Spleen (tissue), 11 donors: ENCODE data around the gene SH3TC2. TPM values are rescaled to one million over a fixed set of nuclear protein-coding genes. Genes with fewer than 3 reads are reported as not detected.

Experiments used
- DNase-seq: peaks from one replicate; pipeline ENCODE4 v3.0.0-alpha.2; 2020
- H3K27ac ChIP-seq, 8 donors: fragments of 200-600 bp; sonication (generic) in 7 of 8; 1 replicate in 4 of 8; 2 replicates in 4 of 8; pipeline versions ENCODE4 v1.5.0 to v1.8.0; 2016 to 2021; ENCODE audit warnings: inconsistent platforms in 4 of 8, mild to moderate bottlenecking in 4 of 8, moderate library complexity in 1 of 8
- H3K27me3 ChIP-seq, 7 donors: fragments of 200-600 bp; sonication (generic) in 6 of 7; replicated peaks in 1 of 7; 1 replicate in 4 of 7; 2 replicates in 3 of 7; pipeline versions ENCODE4 v1.5.0 to v1.8.0; 2016 to 2021; ENCODE audit warnings: inconsistent platforms in 3 of 7, mild to moderate bottlenecking in 1 of 7
- H3K36me3 ChIP-seq, 6 donors: fragments of 200-600 bp; sonication (generic) in 5 of 6; 1 replicate in 4 of 6; 2 replicates in 2 of 6; pipeline versions ENCODE4 v1.5.0 to v1.8.0; 2016 to 2021; ENCODE audit warnings: inconsistent platforms in 2 of 6
- H3K4me1 ChIP-seq, 6 donors: fragments of 200-600 bp; sonication (generic) in 5 of 6; 1 replicate in 3 of 6; 2 replicates in 3 of 6; pipeline versions ENCODE4 v1.5.0 to v1.8.0; 2016 to 2021; ENCODE audit warnings: inconsistent platforms in 3 of 6
- H3K4me3 ChIP-seq, 8 donors: fragments of 200-600 bp; sonication (generic) in 7 of 8; 1 replicate in 4 of 8; 2 replicates in 4 of 8; pipeline versions ENCODE4 v1.5.0 to v1.8.0; 2016 to 2021; ENCODE audit warnings: inconsistent platforms in 4 of 8, mild to moderate bottlenecking in 4 of 8, moderate library complexity in 2 of 8
- H3K9me3 ChIP-seq, 8 donors: fragments of 200-600 bp; sonication (generic) in 7 of 8; 1 replicate in 4 of 8; 2 replicates in 4 of 8; pipeline versions ENCODE4 v1.5.0 to v1.8.0; 2016 to 2021; ENCODE audit warnings: inconsistent platforms in 4 of 8
- CTCF ChIP-seq, 11 experiments: fragments of 200-600 bp in 7 of 11; fragments of 450-650 bp in 4 of 11; sonication (generic) in 4 of 11; IDR thresholded peaks in 8 of 11; conservative IDR thresholded peaks in 3 of 11; 1 replicate in 7 of 11; 2 replicates in 4 of 11; pipeline versions ENCODE4 v1.4.0 to v1.8.0; 2016 to 2021; ENCODE audit warnings: antibody characterized with exemption in 11 of 11, inconsistent platforms in 4 of 11, mild to moderate bottlenecking in 1 of 11
- POLR2A ChIP-seq, 3 donors: fragments of 450-650 bp; IDR thresholded peaks; one replicate each; pipeline ENCODE4 v1.5.1; 2017; ENCODE audit warnings: antibody characterized with exemption in 3 of 3, mild to moderate bottlenecking in 1 of 3
- POLR2AphosphoS5 ChIP-seq, 3 donors: sonication (generic); formaldehyde crosslinking; IDR thresholded peaks; one replicate each; pipeline ENCODE4 v1.5.1; 2017; ENCODE audit warnings: antibody characterized with exemption in 3 of 3
- WGBS, 5 donors: extraction: QIAGEN DNeasy Blood & Tissue Kit in 3 of 5; methylation state at CpG; one replicate each; pipeline versions ENCODE4 v1.1.5 to v1.1.7; 2013 to 2018; 5-methylcytosine and 5-hydroxymethylcytosine counted together
- intact Hi-C: fragments of 100-400 bp; cut with DNase I; formaldehyde crosslinking; loops from one replicate; pipeline ENCODE4 v1.15.0; 2023; ENCODE audit warnings: low total_unique reads
- polyA plus RNA-seq, 3 donors: library from polyadenylated mRNA; stranded (reverse); fragments of 200-250 nt; gene quantifications; one replicate each; pipeline ENCODE4 v1.2.1, GENCODE V29; 2013
- total RNA-seq, 7 donors: library from RNA; depleted of rRNA in 3 of 7; stranded (reverse); fragments of >200 nt in 3 of 7; fragmentation: NEBNext Ultra II Directional in 4 of 7; extraction: Animal tissue kit (Norgen Biotek cat#: 25700) in 4 of 7; gene quantifications; one replicate each; pipeline versions ENCODE4 v1.1.0 to v1.2.1, GENCODE V29; 2016 to 2021
- donor health status: healthy with polysubstance abuse.
- donor health status: DM: no; HTN: no; CAD: no; lungs with moderate emphysema.
- donor health status: DM: no; HTN: no; CAD: no.
- donor health status: Bipolar disorder and iron deficiency.
- donor health status: healthy.
- donor health status: DM: no; HTN: no; CAD: no.
- donor health status: DM: yes; HTN: yes; CAD: no.

The SH3TC2 gene
- total and polyA plus RNA-seq, 10 donors = 0.02 to 2.8 (median 1.4) TPM

GRCh38 chr5:148988328-148988727 is 74.5 kb downstream of the SH3TC2 start:
- H3K9me3 ChIP-seq = peaks cover 0 to 15% (median 7%) of the 10 kb centered on the region in 8 donors
- no peaks in the 10 kb centered on the region for H3K27me3 ChIP-seq
- TF ChIP-seq POLR2A (IDR thresholded peaks at IDR 0.05) = no peak
- no peak for TF ChIP-seq POLR2AphosphoS5 (IDR thresholded peaks at IDR 0.05)
- TF ChIP-seq CTCF (IDR thresholded peaks at IDR 0.05 in 8 of 11, conservative IDR thresholded peaks at IDR 0.05 in 3 of 11) = no peak
- intact Hi-C loops = no loop called here
- H3K36me3 ChIP-seq = no peaks in the 10 kb centered on the region
- DNase-seq = no peak
- no peak overlapping the region for H3K4me3 ChIP-seq
- peaks cover 0 to 1% (median 0%) of the 10 kb centered on the region in 6 donors for H3K4me1 ChIP-seq
- H3K27ac ChIP-seq = no peak overlapping the region
- WGBS, 5 donors = 76 to 95% (median 89%) methylated on average over 6 of the region's 6 CpGs

GRCh38 chr5:148986636-148987035 is 76.2 kb downstream of the SH3TC2 start:
- Histone ChIP-seq H3K27me3 (no peaks in the 10 kb centered on the region), H3K4me1 (peaks cover 0 to 3% (median 0%) of the 10 kb centered on the region in 6 donors), H3K27ac (no peak overlapping the region), H3K9me3 (peaks cover 0 to 19% (median 7%) of the 10 kb centered on the region in 8 donors), H3K4me3 (no peak overlapping the region), H3K36me3 (no peaks in the 10 kb centered on the region)
- TF ChIP-seq CTCF (IDR thresholded peaks at IDR 0.05 in 8 of 11, conservative IDR thresholded peaks at IDR 0.05 in 3 of 11) (no peak), POLR2AphosphoS5 (IDR thresholded peaks at IDR 0.05) (no peak), POLR2A (IDR thresholded peaks at IDR 0.05) (no peak)
- DNase-seq = no peak
- intact Hi-C loops = no loop called here
- 66 to 80% (median 77%) methylated on average over 2 of the region's 2 CpGs for WGBS, 5 donors

GRCh38 chr5:148984345-148984744 is 78.5 kb downstream of the SH3TC2 start:
- WGBS, 5 donors = 65 to 90% (median 79%) methylated on average over 1 of the region's 1 CpG

GRCh38 chr5:148981353-148981752 is 81.5 kb downstream of the SH3TC2 start:
- H3K27ac ChIP-seq = no peak overlapping the region
- no peak overlapping the region for H3K4me3 ChIP-seq
- TF ChIP-seq POLR2A (IDR thresholded peaks at IDR 0.05) = no peak
- TF ChIP-seq POLR2AphosphoS5 (IDR thresholded peaks at IDR 0.05) = no peak
- TF ChIP-seq CTCF (IDR thresholded peaks at IDR 0.05 in 8 of 11, conservative IDR thresholded peaks at IDR 0.05 in 3 of 11) = no peak
- intact Hi-C loops = no loop called here
- no peak for DNase-seq
- no peaks in the 10 kb centered on the region for H3K36me3 ChIP-seq
- no peaks in the 10 kb centered on the region for H3K27me3 ChIP-seq
- peaks cover 0 to 19% (median 7%) of the 10 kb centered on the region in 8 donors for H3K9me3 ChIP-seq
- 80 to 89% (median 84%) methylated on average over 6 of the region's 6 CpGs for WGBS, 5 donors
- peaks cover 0 to 3% (median 0%) of the 10 kb centered on the region in 6 donors for H3K4me1 ChIP-seq

More at GRCh38 chr5:148984345-148984744, 78.5 kb downstream of the SH3TC2 start:
- H3K4me3 ChIP-seq = no peak overlapping the region
- H3K27me3 ChIP-seq = no peaks in the 10 kb centered on the region
- intact Hi-C loops = no loop called here
- DNase-seq = no peak
- H3K36me3 ChIP-seq = no peaks in the 10 kb centered on the region
- peaks cover 0 to 3% (median 0%) of the 10 kb centered on the region in 6 donors for H3K4me1 ChIP-seq
- no peak overlapping the region for H3K27ac ChIP-seq
- H3K9me3 ChIP-seq = peaks cover 0 to 19% (median 7%) of the 10 kb centered on the region in 8 donors
- TF ChIP-seq POLR2AphosphoS5 (IDR thresholded peaks at IDR 0.05) (no peak), CTCF (IDR thresholded peaks at IDR 0.05 in 8 of 11, conservative IDR thresholded peaks at IDR 0.05 in 3 of 11) (no peak)
